ENCODE data around the gene UNC5C.

UNC5C gene

DNA sequence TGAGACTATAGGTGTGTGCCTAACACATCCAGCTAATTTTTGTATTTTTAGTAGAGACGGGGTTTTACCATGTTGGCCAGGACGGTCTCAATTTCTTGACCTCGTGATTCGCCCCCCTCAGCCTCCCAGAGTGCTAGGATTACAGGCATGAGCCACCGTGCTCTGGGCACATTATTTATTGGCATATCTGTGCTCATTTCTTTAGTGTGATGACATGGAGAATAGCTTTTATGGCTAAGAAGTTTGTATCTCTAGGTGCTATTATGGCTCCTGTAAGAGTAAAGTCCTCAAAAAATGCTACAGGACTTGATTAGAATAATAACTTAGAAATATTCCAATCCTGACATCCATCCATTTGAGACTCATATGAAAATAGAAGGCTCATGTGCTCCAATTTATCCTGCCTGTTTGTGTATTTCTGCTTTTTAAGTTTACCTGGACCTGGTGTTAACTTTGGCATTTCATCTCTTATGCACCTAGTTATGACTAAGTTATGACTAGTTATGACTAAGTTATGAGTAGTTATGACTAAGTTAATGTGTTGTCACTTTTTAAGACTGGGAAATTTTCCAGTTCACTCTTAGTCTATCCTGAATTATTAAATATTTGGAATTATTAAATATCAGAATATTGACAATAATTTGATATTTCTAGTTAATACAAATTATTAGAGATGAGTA, 36.4 kb upstream of the UNC5C start:
- peak; percentile 13 for DNase-seq (ENCODE audit: low read depth)
- H3K4me3 ChIP-seq (ENCODE audit: control insufficient read depth, low read depth, low read length) = no peak overlapping the region
- TF ChIP-seq, protein P1, sequence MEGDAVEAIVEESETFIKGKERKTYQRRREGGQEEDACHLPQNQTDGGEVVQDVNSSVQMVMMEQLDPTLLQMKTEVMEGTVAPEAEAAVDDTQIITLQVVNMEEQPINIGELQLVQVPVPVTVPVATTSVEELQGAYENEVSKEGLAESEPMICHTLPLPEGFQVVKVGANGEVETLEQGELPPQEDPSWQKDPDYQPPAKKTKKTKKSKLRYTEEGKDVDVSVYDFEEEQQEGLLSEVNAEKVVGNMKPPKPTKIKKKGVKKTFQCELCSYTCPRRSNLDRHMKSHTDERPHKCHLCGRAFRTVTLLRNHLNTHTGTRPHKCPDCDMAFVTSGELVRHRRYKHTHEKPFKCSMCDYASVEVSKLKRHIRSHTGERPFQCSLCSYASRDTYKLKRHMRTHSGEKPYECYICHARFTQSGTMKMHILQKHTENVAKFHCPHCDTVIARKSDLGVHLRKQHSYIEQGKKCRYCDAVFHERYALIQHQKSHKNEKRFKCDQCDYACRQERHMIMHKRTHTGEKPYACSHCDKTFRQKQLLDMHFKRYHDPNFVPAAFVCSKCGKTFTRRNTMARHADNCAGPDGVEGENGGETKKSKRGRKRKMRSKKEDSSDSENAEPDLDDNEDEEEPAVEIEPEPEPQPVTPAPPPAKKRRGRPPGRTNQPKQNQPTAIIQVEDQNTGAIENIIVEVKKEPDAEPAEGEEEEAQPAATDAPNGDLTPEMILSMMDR (conservative IDR thresholded peaks at IDR 0.05; ENCODE audit: control insufficient read depth, insufficient read depth, low read depth, low read length) = no peak

DNA sequence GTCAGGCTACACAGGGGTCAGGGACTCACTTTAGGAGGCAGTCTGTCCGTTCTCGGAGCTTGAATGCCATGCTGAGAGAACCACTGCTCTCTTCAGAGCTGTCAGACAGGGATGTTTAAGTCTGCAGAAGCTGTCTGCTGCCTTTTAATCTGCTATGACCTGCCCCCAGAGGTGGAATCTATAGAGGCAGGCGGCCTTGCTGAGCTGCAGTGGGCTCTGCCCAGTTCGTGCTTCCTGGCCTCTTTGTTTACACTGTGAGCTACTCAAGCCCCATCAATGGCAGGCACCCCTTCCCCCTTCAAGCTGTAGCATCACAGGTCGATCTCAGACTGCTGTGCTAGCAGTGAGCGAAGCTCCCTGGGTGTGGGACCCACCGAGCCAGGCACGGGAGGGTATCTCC, 31.5 kb upstream of the UNC5C start:
- no peak overlapping the region for H3K4me3 ChIP-seq (ENCODE audit: control insufficient read depth, low read depth, low read length)
- DNase-seq (ENCODE audit: low read depth) = no peak
- TF ChIP-seq, protein P1 (conservative IDR thresholded peaks at IDR 0.05; ENCODE audit: control insufficient read depth, insufficient read depth, low read depth, low read length) = no peak

DNA sequence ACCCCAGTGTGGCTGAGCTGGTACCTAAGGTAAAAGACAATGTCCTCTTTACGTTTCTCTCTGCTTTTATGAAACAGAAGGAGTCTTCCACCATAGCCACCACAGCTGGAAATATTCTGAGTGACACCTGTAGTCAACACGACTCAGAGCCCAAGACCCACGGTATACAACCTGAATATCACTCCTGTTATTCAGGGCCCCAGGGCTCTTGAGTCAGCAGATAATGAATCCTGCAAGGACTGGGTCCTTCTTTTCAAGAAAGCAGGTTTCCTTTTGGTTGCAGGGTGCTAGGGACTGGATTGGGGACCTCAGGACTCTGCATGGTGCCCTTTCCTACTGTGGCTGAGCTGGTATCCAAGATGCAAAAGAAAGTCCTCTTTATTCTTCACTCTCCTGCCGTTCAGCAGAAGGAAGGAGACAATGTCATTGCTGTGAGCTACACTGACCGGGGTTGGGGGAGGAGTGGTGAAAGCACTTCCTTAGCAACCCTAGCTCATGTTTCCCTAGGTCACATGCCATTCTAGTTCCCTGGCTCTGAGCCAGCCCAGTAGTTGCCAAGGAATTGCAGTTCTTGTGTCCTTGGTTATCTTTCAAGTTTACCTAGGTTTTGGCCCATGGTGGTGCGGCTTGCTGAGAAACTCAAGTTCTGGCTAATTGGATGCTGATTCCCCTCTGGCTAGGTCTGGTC, 23.7 kb upstream of the UNC5C start:
- no peak overlapping the region for H3K4me3 ChIP-seq (ENCODE audit: control insufficient read depth, low read depth, low read length)
- TF ChIP-seq, protein P1 (conservative IDR thresholded peaks at IDR 0.05; ENCODE audit: control insufficient read depth, insufficient read depth, low read depth, low read length) = no peak
- DNase-seq (ENCODE audit: low read depth) = no peak

DNA sequence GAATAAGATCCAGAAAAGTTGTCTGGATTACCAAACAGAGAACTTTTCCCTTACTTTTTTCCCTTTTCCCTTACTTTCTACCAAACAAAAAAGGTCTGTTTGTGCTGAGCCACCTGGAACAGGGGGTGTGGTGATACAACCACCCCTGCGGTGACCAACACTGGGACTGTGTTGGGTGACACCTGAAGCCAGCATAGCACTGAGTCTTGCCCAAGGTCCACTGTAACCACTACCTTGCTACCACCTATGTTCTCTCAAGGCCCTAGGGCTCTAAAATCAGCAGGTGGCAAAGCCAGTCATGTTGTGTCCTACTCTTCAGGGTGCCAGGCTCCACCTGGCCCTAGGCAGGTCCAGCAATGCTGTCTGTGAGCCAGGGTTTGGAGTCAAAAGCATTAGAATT, 22.8 kb upstream of the UNC5C start:
- TF ChIP-seq, protein P1 (conservative IDR thresholded peaks at IDR 0.05; ENCODE audit: control insufficient read depth, insufficient read depth, low read depth, low read length) = no peak

DNA sequence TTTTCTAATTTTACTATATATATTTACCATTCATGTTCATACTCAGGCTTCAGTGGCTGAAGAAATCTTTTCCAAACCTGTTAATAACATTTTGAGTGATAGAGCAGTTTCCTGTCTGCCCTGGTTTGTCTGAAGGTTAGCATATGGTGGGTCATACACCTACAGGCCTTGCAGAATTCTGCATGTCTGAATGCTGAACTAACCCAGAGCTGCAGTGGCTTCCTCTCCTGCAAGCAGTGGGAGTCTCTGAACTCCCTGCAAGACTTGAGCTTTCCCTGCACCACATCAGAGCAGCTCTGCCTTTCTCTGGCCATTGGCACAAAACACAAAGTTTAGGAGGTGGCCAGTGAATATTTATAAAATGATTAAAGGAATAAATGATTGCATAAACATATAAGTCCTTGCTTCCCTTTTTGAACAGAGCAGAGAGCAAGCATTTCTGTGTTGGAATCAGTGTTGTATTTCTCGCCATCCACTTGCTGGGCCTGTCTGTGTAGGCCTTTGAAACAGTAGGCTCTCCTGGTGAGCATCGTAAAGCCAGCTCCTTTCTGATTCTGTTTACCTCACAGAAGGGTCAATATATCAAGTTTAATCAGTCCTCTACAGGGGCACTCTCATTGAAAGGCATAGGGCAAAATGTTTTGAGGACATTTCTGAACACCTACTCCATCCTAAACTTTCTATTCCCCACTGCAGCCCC, 15.0 kb upstream of the UNC5C start:
- H3K4me3 ChIP-seq (ENCODE audit: control insufficient read depth, low read depth, low read length) = no peak overlapping the region
- TF ChIP-seq, protein P1 (conservative IDR thresholded peaks at IDR 0.05; ENCODE audit: control insufficient read depth, insufficient read depth, low read depth, low read length) = no peak
- no peak for DNase-seq (ENCODE audit: low read depth)

More for the DNA sequence above, 22.8 kb upstream of the UNC5C start:
- no peak for DNase-seq (ENCODE audit: low read depth)
- no peak overlapping the region for H3K4me3 ChIP-seq (ENCODE audit: control insufficient read depth, low read depth, low read length)

DNA sequence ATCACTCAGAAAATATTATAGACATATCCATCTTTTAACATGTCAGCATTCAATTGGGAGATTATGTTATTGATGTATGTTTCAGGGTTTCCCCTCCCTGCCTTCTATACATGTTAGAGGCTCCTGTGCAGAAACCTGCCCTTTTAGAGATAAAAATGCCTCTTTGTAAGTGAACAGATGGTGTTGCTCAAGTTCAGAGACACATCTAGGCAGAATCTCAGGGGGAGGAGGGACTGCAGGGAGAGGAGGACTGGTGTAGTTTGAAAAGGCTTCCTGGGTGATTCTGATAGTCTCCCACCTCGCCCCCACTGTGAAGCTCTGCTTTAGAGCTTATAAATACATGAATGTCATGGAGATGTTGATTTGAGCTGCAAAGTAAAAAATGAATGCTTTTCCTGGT, 12.0 kb upstream of the UNC5C start:
- no peak overlapping the region for H3K4me3 ChIP-seq (ENCODE audit: control insufficient read depth, low read depth, low read length)
- no peak for DNase-seq (ENCODE audit: low read depth)
- TF ChIP-seq, protein P1 (conservative IDR thresholded peaks at IDR 0.05; ENCODE audit: control insufficient read depth, insufficient read depth, low read depth, low read length) = no peak
